8988T (cell line): ENCODE data around the gene ATP5F1E.
A peak's percentile ranks its signal among the peaks of the same experiment; 100 is the strongest.
"Not testable (repeated sequence)": the region's sequence is repeated elsewhere in the genome, so short reads cannot be mapped to it uniquely, and the experiment has no call there.

ENCODE experiments used
- DNase-seq: peaks from one replicate; pipeline ENCODE4 v3.0.0; 2011

The ATP5F1E gene

GRCh38 chr20:59042796-59043631 is 10.9 kb upstream of the ATP5F1E start:
- DNase-seq: peak; percentile 97

- peak; percentile 40 for DNase-seq
Measured at GRCh38 chr20:59042151-59042795, 10.1 kb upstream of the ATP5F1E start, which contains the start of gene PRELID3B. TSS of gene PRELID3B (minus strand) at chr20:59042786. CDS start at chr20:59042730, 56 bp downstream.

GRCh38 chr20:59041487-59041886 is 9.4 kb upstream of the ATP5F1E start:
- not testable (repeated sequence) for DNase-seq

- DNase-seq: no peak
Measured at GRCh38 chr20:59040667-59041066, 8.5 kb upstream of the ATP5F1E start.

- no peak for DNase-seq
Measured at GRCh38 chr20:59039233-59039632, 7.1 kb upstream of the ATP5F1E start.

GRCh38 chr20:59037386-59037785 is 5.3 kb upstream of the ATP5F1E start:
- DNase-seq: no peak

GRCh38 chr20:59035381-59035780 is 3.2 kb upstream of the ATP5F1E start:
- DNase-seq: no peak

- no peak for DNase-seq
Measured at GRCh38 chr20:59033616-59034165, 1.6 kb upstream of the ATP5F1E start.

GRCh38 chr20:59033093-59033492 is 958 bp upstream of the ATP5F1E start:
- DNase-seq: no peak

- DNase-seq: no peak
Measured at GRCh38 chr20:59032713-59033059, 551 bp upstream of the ATP5F1E start.

- no peak for DNase-seq
Measured at GRCh38 chr20:59031564-59032022, 542 bp downstream of the ATP5F1E start.

- no peak for DNase-seq
Measured at GRCh38 chr20:59030911-59031563, 1.1 kb downstream of the ATP5F1E start.

- DNase-seq: no peak
Measured at GRCh38 chr20:59028812-59029211, 3.3 kb downstream of the ATP5F1E start.

- no peak for DNase-seq
Measured at GRCh38 chr20:59027741-59028320, 4.3 kb downstream of the ATP5F1E start.

GRCh38 chr20:59026904-59027740 is 5.0 kb downstream of the ATP5F1E start:
- no peak for DNase-seq

- DNase-seq: no peak
Measured at GRCh38 chr20:59025511-59025910, 6.6 kb downstream of the ATP5F1E start.

- no peak for DNase-seq
Measured at GRCh38 chr20:59025086-59025485, 7.0 kb downstream of the ATP5F1E start.

GRCh38 chr20:59024111-59024530 is 8.0 kb downstream of the ATP5F1E start:
- no peak for DNase-seq

- DNase-seq: no peak
Measured at GRCh38 chr20:59023616-59024015, 8.5 kb downstream of the ATP5F1E start.

GRCh38 chr20:59022754-59023153 is 9.4 kb downstream of the ATP5F1E start:
- no peak for DNase-seq

GRCh38 chr20:59020938-59021551 is 11.1 kb downstream of the ATP5F1E start:
- DNase-seq: no peak

- DNase-seq: no peak
Measured at GRCh38 chr20:59019217-59019616, 12.9 kb downstream of the ATP5F1E start, which contains the start of gene TUBB1. TSS of gene TUBB1 (plus strand) at chr20:59019429. CDS start at chr20:59019523, 94 bp downstream.
